ENCODE measurements around the gene CTAGE9.
"Not testable (repeated sequence)": the region's sequence is repeated elsewhere in the genome, so short reads cannot be mapped to it uniquely, and the experiment has no call there.

Gene CTAGE9

GRCh38 chr6:131710917-131711316 is at the start of gene CTAGE9:
CTAGE9 (minus strand) TSS chr6:131711017; CDS start chr6:131711017, 0 bp downstream.
- not testable (repeated sequence) for DNase-seq

- DNase-seq: no peak
Measured at GRCh38 chr6:131758920-131759319, 48.1 kb upstream of the CTAGE9 start.

GRCh38 chr6:131756039-131756438 is 45.2 kb upstream of the CTAGE9 start:
- DNase-seq: no peak

- no peak for DNase-seq
Measured at GRCh38 chr6:131755597-131755996, 44.8 kb upstream of the CTAGE9 start.

GRCh38 chr6:131754715-131755567 is 44.1 kb upstream of the CTAGE9 start:
- no peak for DNase-seq

GRCh38 chr6:131754088-131754487 is 43.3 kb upstream of the CTAGE9 start:
- DNase-seq: no peak

GRCh38 chr6:131751012-131751715 is 40.3 kb upstream of the CTAGE9 start:
- not testable (repeated sequence) for DNase-seq

- DNase-seq: no peak
Measured at GRCh38 chr6:131749023-131749422, 38.2 kb upstream of the CTAGE9 start.

- no peak for DNase-seq
Measured at GRCh38 chr6:131747821-131748353, 37.1 kb upstream of the CTAGE9 start.

- DNase-seq: no peak
Measured at GRCh38 chr6:131745476-131745875, 34.7 kb upstream of the CTAGE9 start.

- DNase-seq: no peak
Measured at GRCh38 chr6:131744432-131745287, 33.8 kb upstream of the CTAGE9 start.

- DNase-seq: no peak
Measured at GRCh38 chr6:131741688-131742393, 31.0 kb upstream of the CTAGE9 start.

- no peak for DNase-seq
Measured at GRCh38 chr6:131740161-131740560, 29.3 kb upstream of the CTAGE9 start.

- DNase-seq: no peak
Measured at GRCh38 chr6:131739136-131739535, 28.3 kb upstream of the CTAGE9 start.

GRCh38 chr6:131736811-131737210 is 26.0 kb upstream of the CTAGE9 start:
- DNase-seq: no peak

- no peak for DNase-seq
Measured at GRCh38 chr6:131736003-131736596, 25.3 kb upstream of the CTAGE9 start.

GRCh38 chr6:131733376-131734016 is 22.7 kb upstream of the CTAGE9 start:
- no peak for DNase-seq

GRCh38 chr6:131731224-131731623 is 20.4 kb upstream of the CTAGE9 start:
- DNase-seq: no peak

GRCh38 chr6:131730264-131730663 is 19.4 kb upstream of the CTAGE9 start:
- no peak for DNase-seq

GRCh38 chr6:131729550-131729949 is 18.7 kb upstream of the CTAGE9 start:
- no peak for DNase-seq

- no peak for DNase-seq
Measured at GRCh38 chr6:131728296-131728939, 17.6 kb upstream of the CTAGE9 start.

Data from NCI-H510A (cell line).